MM.1S (cell line): ENCODE measurements around the gene GAL3ST1.

ENCODE experiments used
- DNase-seq: peaks from one replicate; pipeline ENCODE4 v3.0.0-alpha.2; 2015
- H2AFZ ChIP-seq: fragments of 300-600 bp; sonication (generic); 2 replicates; pipeline ENCODE4 v1.6.0; 2016; ENCODE audit warnings: antibody characterized with exemption, low read length
- H3F3A ChIP-seq: fragments of 300-600 bp; sonication (generic); 2 replicates; pipeline ENCODE4 v1.6.1; 2016; ENCODE audit warnings: mild to moderate bottlenecking, antibody characterized with exemption, low read length, moderate library complexity, mixed read lengths; ENCODE audit not compliant: insufficient read depth
- H3K27ac ChIP-seq: fragments of 300-600 bp; sonication (generic); 2 replicates; pipeline ENCODE4 v1.5.1; 2016; ENCODE audit warnings: mild to moderate bottlenecking, low read length
- H3K27me3 ChIP-seq: fragments of 300-600 bp; sonication (generic); replicated peaks from 2 replicates; pipeline ENCODE4 v1.6.0; 2016; ENCODE audit warnings: low read length; ENCODE audit not compliant: insufficient read depth
- H3K36me3 ChIP-seq: fragments of 300-600 bp; sonication (generic); replicated peaks from 2 replicates; pipeline ENCODE4 v1.6.1; 2016; ENCODE audit warnings: mild to moderate bottlenecking, low read length, mixed read lengths; ENCODE audit not compliant: insufficient read depth
- H3K4me1 ChIP-seq: fragments of 300-600 bp; sonication (generic); 2 replicates; pipeline ENCODE4 v1.6.1; 2016; ENCODE audit warnings: low read length, mixed read lengths
- H3K4me2 ChIP-seq: fragments of 300-600 bp; sonication (generic); 2 replicates; pipeline ENCODE4 v1.6.0; 2016; ENCODE audit warnings: low read depth, low read length
- H3K4me3 ChIP-seq: fragments of 300-600 bp; sonication (generic); 2 replicates; pipeline ENCODE4 v1.5.1; 2016; ENCODE audit warnings: low read length, mixed read lengths
- H3K79me2 ChIP-seq: fragments of 300-600 bp; sonication (generic); 2 replicates; pipeline ENCODE4 v1.6.1; 2016; ENCODE audit warnings: mixed run types, low read length, mixed read lengths
- H3K9ac ChIP-seq: fragments of 300-600 bp; sonication (generic); 2 replicates; pipeline ENCODE4 v1.6.1; 2016; ENCODE audit warnings: low read length, mixed read lengths
- H3K9me2 ChIP-seq: fragments of 300-600 bp; sonication (generic); replicated peaks from 2 replicates; pipeline ENCODE4 v1.6.1; 2016; ENCODE audit warnings: mild to moderate bottlenecking, low read length, mixed read lengths; ENCODE audit not compliant: insufficient read depth
- H3K9me3 ChIP-seq: fragments of 300-600 bp; sonication (generic); replicated peaks from 2 replicates; pipeline ENCODE4 v1.6.1; 2016; ENCODE audit warnings: mild to moderate bottlenecking, low read length, mixed read lengths; ENCODE audit not compliant: insufficient read depth
- H4K20me1 ChIP-seq: fragments of 300-600 bp; sonication (generic); 2 replicates; pipeline ENCODE4 v1.6.1; 2016; ENCODE audit warnings: mild to moderate bottlenecking, low read length, moderate library complexity, mixed read lengths; ENCODE audit not compliant: insufficient read depth
- CTCF ChIP-seq: fragments of 300-600 bp; sonication (generic); IDR thresholded peaks from 2 replicates; pipeline ENCODE4 v1.5.1; 2016; ENCODE audit warnings: antibody characterized with exemption, low read length, mixed read lengths
- EZH2 ChIP-seq: fragments of 300-600 bp; sonication (generic); optimal IDR thresholded peaks from 2 replicates; pipeline ENCODE3; 2017; ENCODE audit warnings: low read depth, mild to moderate bottlenecking, antibody characterized with exemption, low read length, mixed read lengths
- EZH2phosphoT487 ChIP-seq: fragments of 300-600 bp; sonication (generic); IDR thresholded peaks from 2 replicates; pipeline ENCODE4 v1.6.1; 2018; ENCODE audit warnings: antibody characterized with exemption, low read length

The GAL3ST1 gene

GRCh38 chr22:30538280-30538679 is 36.2 kb downstream of the GAL3ST1 start:
- no peak overlapping the region for H3K27ac ChIP-seq
- no peak for TF ChIP-seq EZH2
- TF ChIP-seq EZH2phosphoT487 = no peak
- TF ChIP-seq CTCF = no peak
- no peaks in the 10 kb centered on the region for H3F3A ChIP-seq
- H3K36me3 ChIP-seq = no peaks in the 10 kb centered on the region
- no peak overlapping the region for H3K4me2 ChIP-seq
- H3K79me2 ChIP-seq = no peaks in the 10 kb centered on the region
- H3K9me3 ChIP-seq = no peaks in the 10 kb centered on the region
- no peaks in the 10 kb centered on the region for H3K9me2 ChIP-seq
- peaks cover 25% of the 10 kb centered on the region for H3K27me3 ChIP-seq
- H3K4me3 ChIP-seq = no peak overlapping the region
- no peaks in the 10 kb centered on the region for H4K20me1 ChIP-seq
- H2AFZ ChIP-seq = no peak overlapping the region
- no peak for DNase-seq
- no peak overlapping the region for H3K9ac ChIP-seq
- H3K4me1 ChIP-seq = no peaks in the 10 kb centered on the region

DNA sequence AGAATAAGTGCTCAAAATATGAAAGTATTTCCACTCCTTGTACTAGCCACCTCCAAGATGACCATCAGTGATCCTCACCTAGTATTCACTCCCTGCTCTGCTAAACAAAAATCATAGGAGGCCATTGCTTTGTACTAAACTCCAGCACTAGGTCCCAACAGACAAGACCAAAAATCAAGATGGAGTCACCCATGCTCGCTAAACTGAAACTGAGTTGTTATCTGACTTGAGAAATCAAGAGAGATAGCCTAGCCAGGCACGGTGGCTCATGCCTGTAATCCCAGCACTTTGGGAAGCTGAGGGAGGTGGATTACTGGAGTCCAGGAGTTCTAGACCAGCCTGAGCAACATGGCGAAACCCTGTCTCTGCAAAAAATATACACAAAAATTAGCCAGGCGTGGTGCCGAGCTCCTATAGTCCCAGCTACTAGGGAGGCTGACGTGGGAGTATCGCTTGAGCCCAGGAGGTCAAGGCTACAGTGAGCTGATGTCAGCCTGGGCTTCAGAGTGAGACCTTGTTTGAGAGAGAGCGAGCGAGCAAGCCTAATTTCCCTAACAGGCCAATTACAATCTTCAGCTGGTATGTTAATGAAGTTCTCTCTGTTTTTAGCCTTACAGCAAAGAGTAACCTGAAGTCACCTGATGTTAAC is 37.3 kb downstream of the GAL3ST1 start:
- H3K4me2 ChIP-seq = no peak overlapping the region
- no peaks in the 10 kb centered on the region for H3F3A ChIP-seq
- TF ChIP-seq EZH2phosphoT487 (no peak), EZH2 (no peak), CTCF (no peak)
- no peaks in the 10 kb centered on the region for H3K9me2 ChIP-seq
- no peaks in the 10 kb centered on the region for H4K20me1 ChIP-seq
- no peak overlapping the region for H2AFZ ChIP-seq
- no peaks in the 10 kb centered on the region for H3K4me1 ChIP-seq
- H3K27ac ChIP-seq = no peak overlapping the region
- H3K4me3 ChIP-seq = no peak overlapping the region
- DNase-seq = no peak
- no peaks in the 10 kb centered on the region for H3K79me2 ChIP-seq
- no peak overlapping the region for H3K9ac ChIP-seq
- H3K9me3 ChIP-seq = no peaks in the 10 kb centered on the region
- H3K36me3 ChIP-seq = no peaks in the 10 kb centered on the region
- peaks cover 14% of the 10 kb centered on the region for H3K27me3 ChIP-seq

DNA sequence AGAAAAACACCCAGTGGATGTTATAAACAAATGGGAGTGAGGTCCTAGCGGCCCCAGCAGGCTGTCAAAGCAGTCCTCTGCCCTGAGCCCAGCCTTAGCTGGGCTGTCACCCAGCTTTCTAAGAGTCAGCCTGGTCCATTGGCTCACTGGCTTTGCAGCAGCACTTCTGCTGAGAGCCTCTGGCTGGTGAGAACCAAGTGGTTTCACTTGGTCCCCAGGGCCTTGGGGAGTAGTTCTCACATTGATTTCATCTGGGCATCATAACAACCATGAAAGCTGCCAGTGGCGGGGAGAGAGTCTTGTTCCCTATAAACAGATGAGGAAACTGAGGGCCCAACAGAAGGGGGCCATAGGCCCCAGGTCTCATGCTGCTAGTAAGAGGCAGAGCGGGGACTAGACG is 39.3 kb downstream of the GAL3ST1 start:
- Histone ChIP-seq H3K79me2 (no peaks in the 10 kb centered on the region), H3K4me3 (no peak overlapping the region)
- TF ChIP-seq EZH2 (no peak), CTCF (no peak), EZH2phosphoT487 (no peak)

More for the DNA sequence above, 39.3 kb downstream of the GAL3ST1 start:
- H3K36me3 ChIP-seq = no peaks in the 10 kb centered on the region
- no peak overlapping the region for H3K27ac ChIP-seq
- H3K9me3 ChIP-seq = no peaks in the 10 kb centered on the region
- 0 out of 2 replicates have a peak, but pooled peaks cover 3% of the 10 kb centered on the region for H3K27me3 ChIP-seq
- no peaks in the 10 kb centered on the region for H4K20me1 ChIP-seq
- H3K9me2 ChIP-seq = no peaks in the 10 kb centered on the region
- no peak overlapping the region for H2AFZ ChIP-seq
- no peak overlapping the region for H3K9ac ChIP-seq
- no peaks in the 10 kb centered on the region for H3K4me1 ChIP-seq
- no peak overlapping the region for H3K4me2 ChIP-seq
- H3F3A ChIP-seq = no peaks in the 10 kb centered on the region
- DNase-seq = no peak
